ENCODE results near the gene MMP21.

MMP21 gene

DNA sequence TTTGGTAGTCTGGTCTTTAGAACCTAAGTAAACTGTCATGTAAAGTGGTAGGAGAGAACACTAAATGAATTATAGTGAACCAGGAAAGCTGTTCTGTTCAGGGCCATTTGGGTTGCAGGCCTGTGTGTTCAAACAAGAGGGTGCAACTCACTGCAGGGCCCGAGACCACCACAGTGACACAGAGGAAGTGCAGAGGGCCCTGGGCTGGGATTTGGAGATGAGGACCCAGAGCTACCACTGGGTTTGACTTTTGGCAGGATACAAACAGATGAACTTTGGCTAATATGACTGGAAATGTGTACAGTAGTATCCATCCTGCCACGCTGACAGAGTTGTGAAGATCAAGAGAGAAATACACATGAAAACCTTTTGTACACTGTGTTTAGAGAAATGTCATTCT lies 9.8 kb downstream of the MMP21 start:
- no peak for DNase-seq (ENCODE audit: low spot score)

DNA sequence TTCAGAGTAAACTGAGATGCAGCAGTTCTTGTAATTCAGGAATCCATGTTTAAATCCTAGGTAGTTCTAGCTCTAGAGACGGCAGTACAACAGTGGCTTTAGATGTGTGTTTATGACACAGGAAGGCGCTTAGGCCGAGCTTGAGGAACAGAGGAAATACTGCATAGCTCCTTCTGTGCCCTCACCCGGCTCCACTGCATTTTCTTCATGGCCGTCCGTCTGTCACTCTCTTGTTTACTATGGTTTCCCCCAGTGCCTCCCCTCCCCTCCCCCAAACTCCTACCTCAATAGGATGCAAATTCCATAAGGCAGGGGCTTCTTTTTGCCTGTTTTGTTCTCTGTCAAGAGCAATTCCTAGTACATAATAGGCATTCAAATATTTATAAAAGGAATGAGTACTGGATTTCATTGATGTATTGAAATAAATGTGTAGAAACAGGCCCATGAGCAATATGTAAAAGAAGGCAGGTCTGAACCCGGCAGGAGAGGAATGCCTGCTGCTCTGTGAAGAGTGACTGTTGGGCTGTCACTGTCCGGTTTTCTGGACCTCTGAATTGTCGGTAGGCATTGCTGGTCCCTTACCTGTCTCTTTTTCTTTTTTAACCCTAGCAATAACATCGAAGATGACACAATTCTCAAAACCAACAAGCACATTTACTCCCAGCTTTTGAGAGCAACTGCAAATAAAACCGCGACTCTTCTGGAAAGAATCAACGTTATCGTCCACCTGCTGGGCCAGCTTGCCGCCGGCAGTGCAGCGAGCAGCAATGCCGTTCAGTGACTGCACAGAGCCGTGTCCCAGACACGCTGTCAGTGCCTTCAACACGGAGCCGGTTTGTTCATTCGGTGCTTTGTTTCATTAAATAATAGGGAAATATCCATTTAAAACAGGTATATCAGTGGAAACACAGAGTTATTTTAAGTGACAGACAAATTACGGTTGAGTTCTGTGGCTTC lies 12.7 kb downstream of the MMP21 start:
- no peak for DNase-seq (ENCODE audit: low spot score)

DNA sequence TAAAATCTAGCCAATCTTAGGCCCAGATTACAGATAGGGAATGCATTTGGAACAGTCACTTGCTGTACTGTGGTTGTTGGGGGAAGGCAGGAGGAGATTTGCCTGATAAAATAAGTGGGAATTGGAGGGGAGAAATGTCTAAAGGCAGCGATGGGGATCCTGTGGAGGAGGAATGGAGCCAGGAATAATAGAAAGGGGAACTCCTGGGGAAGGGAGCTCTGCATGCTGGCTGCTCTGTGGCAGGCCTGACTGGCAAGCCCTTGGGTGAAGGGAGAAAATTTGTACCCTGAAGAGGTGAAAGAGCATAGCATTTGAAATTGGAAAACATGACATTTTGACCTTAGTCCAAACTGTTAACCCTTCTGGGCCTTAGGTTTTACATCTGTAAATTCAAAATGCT lies 13.7 kb downstream of the MMP21 start:
- no peak for DNase-seq (ENCODE audit: low spot score)

DNA sequence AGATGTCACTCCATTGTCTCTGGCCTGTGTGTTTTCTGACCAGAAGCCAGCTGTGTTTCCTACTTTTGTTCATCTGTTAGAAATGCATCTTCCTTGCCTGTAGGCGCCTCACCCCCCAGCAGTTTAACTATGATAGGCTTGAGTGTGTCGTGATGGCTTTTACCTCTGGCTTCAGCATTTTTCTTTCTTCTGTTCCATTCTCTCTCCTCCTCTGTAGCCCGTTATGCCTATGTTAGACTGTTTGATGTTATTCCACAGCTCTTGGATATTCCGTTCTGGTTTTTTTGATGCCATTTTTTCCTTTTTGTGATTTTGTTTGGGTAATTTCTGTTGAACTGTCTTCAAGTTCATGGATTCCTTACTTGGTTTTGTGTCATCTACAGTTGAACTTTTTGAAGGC lies 17.9 kb downstream of the MMP21 start:
- DNase-seq (ENCODE audit: low spot score) = no peak

DNA sequence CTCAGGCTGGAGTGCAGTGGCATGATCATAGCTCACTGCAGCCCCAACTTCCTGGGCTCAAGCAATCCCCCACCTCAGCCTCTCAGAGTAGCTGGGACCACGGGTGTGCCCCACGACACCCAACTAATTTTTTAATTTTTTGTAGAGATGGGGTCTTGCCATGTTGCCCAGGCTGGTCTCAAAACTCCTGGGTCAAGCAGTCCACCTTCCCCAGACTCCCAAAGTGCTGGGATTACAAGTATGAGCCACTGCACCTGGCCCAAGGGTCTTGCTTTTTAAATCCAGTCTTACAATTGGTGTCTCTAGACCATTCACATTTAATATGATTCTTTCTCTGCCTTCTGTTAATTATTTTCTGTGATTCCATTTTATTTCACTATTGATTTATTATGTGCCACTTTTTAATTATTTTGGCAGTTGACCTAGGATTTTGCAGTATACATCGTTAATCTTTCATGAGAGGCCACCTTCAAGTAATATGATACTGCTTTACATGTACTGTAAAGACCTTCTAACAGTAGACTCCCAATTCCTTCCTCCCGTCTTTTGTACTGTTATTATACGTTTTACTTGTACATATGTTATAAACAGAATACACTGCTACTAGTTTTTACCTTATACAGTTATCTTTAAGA lies 18.7 kb downstream of the MMP21 start:
- DNase-seq (ENCODE audit: low spot score) = no peak

DNA sequence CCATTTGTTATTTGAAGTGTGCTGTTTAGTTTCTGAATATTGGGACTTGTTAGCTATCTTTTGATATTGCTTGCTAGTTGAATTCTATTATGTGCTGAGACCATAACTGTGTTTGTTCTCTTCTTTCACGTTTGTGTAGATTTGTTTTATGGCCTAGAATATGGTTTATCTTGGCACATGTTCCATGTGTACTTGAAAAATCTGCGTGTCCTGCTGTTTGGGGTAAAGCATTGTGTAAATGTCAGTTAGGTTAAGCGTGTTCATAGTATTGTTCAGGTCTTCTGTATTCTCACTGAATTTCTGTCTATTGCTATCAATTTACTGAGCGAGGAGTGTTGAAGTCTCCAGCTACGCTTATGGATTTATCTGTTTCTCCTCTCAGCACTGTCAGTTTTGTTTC lies 19.4 kb downstream of the MMP21 start:
- DNase-seq (ENCODE audit: low spot score) = no peak

DNA sequence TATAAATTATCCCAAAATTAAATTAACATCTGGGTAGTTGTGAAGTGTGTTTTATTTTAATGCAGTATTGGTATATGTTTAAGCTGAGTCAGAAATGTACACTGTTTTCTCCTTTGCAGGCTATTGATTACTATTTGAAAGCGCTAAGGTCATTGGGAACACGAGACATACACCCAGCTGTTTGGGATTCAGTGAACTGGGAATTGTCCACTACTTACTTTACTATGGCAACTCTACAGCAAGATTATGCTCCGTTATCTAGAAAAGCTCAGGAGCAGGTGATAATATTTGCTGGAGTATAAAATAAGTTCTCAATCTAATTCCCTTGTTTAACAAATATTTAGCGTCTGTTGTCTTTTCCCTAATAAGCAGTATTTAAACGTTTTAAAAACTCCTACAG lies 28.2 kb downstream of the MMP21 start:
- no peak for DNase-seq (ENCODE audit: low spot score)

DNA sequence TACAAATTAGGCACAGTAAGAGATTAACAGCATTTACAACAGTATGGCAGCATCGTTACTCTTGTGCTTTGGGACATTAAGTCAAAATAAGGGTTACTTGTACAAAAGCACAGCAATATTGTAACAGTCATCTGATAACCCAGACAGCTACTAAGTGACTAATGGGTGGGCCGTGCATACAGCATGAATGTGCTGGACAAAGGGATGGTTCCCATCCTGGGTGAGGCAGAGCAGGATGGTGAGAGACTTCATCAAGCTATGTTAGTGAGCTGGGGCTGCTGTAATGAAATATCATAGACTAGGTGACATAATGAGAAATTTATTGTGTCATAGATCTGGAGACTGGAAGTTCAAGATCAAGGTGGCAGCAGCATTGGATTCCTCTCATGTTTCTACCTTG lies 30.7 kb downstream of the MMP21 start:
- peak; percentile 11 for DNase-seq (ENCODE audit: low spot score)

DNA sequence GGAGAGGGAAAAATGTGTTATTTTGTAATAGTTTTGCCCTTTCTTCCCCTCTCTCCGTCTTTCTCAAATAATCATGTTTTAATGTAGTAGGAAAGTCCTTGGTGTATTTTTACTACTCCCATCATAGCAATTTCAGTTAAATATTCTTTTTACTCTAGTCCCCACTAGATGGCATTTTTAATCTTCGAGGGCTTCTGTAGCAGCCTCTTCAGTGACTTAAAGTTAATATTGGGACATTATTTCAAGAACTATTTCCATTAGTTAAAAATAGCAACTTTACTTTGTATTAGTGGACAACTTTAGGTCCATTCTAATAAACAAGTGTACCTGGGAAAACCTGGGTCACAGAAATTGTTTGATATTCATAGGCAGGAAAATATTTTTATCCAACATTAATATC lies 33.2 kb downstream of the MMP21 start:
- peak; percentile 14 for DNase-seq (ENCODE audit: low spot score)

DNA sequence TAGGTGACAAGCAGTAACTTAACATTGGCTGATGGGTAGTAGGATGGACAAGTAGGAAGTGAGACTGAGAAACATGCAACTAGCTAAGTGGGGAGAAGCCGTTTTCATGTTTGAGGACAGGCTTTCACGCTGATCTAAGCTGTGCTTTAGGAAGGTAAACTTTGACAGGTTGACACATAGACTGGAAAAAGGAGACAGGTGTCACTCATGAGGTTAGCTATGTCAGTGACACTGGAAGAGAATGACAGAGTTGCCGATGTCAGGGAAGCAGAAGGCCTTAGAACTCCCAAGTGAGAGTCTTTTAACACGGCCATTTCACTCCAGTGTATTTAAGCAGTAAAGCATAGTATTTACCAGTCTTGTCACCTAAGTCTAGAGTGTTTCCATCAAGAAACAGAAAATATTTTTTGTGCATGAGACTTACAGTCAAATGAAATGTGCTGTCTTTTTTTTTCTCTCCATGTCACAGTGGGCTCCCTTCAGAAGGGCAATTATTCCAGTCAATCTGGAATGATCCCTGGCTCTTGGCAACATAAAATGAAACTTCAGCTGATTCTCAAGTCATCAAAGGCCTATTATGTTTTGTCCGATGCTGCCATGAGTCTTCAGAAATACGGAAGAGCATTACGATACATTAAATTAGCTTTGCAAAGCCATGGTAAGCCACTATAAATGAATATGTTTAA lies 35.5 kb downstream of the MMP21 start:
- no peak for DNase-seq (ENCODE audit: low spot score)

DNA sequence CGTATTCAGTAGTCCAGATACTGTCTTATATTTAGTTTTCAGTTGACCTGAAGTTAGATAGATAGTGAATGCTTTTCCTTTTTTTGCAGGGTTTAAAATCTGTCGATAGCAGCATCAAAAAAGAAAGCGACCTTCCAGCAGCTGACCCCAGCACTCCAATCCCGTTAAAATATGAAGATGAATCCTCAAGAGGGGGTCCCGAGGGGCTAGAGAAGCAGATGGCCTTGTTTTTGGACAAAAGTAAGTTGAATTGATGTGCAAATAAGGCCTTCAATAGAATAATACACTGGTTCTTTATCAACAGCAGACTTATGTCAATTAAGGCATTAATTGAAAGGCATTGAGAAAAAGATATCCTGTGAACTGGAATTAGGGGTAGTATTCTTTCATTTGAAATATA lies 37.4 kb downstream of the MMP21 start:
- DNase-seq (ENCODE audit: low spot score) = no peak

DNA sequence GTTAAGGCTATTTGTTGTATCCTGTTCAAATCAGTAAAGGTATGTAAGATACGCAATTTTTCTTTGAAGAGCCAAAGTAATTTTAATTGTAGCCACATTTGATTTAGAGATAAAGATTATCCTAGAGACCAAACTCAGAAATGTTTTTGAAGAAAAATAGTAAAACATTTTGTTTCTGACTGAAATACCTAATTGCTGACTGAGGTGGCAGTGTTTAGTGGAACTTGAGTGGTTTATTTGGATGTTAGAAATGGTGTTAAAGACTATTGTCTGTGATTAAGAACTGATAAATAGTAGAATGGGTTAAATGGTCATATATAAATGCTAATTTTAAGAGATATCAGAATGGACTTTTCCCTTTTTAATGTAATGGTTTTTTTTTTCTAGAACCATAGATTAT lies 40.8 kb downstream of the MMP21 start:
- peak; percentile 40 for DNase-seq (ENCODE audit: low spot score)

DNA sequence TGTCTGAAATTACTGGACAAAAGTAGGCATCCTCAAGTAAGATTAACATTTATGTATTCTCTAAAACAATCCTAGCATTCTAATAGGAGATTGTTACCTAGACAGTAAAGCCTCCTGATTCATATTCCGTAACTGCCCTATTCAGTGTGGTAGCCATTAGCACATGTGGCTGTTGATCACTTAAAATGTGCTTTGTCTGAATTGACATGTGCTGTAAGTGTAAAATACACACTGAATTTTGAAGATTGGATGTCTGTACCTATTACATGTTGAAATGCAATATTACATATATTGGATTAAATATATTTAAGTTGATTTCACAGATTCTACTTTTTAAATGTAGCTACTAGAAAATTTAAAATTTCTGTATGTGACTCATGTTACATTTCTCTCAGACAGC lies 41.5 kb downstream of the MMP21 start:
- DNase-seq (ENCODE audit: low spot score) = no peak

DNA sequence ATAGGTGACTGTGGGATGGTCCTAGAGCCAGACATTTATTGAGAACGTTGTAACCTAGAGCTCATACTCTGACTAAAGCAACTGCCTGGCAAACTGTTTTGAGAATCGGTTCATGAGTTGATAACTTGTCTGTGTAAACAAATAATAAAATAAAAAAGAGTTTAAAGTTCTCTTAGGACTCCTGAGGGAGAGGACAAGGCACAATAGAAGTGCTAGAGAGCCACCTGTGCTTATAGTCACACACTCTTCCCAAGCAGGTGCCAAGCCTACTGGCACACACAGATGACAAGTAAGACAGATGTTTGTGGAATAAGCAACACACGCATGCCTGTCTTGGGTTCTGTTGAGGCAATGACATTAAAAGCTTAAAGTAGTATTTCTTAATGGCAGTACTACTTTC lies 48.2 kb downstream of the MMP21 start:
- no peak for DNase-seq (ENCODE audit: low spot score)

DNA sequence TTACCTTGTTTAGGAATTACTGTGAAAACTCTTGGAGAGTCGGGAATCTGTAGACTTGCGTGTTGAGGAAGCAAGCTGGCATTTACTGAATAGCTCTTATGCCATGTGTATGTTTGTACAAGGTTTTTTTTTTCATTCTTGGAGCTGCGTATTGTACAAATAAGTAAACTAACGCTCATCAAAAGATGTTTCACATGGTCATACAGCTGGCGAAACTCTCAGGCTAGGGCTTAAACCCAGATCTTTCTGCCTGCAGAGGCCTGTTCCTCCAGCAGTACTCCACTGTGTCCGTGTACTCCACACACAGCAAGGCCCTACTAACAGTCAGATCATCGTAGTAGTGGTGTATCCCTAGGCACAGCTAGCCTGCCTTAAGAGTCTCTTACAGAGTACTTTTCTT lies 48.7 kb downstream of the MMP21 start:
- no peak for DNase-seq (ENCODE audit: low spot score)

DNA sequence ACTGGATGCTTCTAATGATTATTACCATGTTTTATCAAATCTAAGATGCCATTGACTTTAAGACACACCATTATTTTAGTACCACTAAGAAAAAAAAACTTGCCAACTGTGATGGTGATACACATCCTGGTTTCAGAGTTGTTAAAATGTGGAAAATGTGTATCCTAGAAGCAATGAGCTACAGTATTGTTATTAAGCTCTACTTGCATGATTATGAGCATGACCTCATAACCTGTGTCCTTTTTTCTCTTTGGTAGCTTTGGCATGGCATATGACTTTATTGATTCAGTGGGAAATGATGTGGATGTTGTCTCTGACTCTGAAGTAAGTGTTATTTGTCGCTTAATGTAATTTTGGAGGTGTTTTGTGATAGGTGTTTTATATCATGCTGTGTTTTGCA lies 52.8 kb downstream of the MMP21 start:
- peak; percentile 13 for DNase-seq (ENCODE audit: low spot score)

DNA sequence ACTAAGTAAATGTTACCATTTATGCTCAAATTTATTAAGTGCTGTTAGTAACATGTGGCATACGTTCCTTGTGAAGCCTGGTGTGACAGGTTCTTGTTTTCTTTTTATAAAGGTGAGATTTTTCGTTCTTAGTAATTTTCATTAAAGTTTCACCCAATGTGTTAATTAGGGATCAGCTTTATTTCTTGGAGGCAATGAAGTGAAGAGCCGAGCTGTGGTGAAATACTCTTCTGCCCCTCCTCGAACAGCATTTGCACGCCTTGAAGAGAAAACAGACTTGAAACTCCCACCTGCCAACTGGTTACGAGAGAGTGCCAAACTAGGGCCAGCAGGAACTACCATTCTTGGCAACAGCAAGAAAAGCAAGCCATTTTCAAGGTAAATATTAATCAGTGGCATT lies 54.6 kb downstream of the MMP21 start:
- DNase-seq (ENCODE audit: low spot score) = no peak

DNA sequence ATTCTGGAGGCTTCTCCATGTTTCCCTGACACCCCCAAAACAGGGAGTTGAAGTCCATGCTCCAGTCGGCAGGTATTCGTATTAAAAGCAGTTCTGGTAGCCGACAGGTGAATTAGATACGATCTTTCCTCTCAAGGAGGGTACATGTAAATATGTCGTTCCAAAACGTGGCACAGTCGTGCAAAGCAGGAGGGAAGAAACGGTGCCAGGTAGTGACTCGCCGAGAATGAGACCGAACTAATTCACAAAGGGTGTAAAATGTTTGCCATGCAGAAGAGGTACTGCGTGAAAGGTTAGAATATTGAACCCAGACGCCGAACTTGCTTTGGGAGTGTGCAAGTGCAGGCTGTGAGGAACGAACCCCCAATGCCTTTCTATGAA lies 55.6 kb downstream of the MMP21 start:
- DNase-seq (ENCODE audit: low spot score) = peak; percentile 20

DNA sequence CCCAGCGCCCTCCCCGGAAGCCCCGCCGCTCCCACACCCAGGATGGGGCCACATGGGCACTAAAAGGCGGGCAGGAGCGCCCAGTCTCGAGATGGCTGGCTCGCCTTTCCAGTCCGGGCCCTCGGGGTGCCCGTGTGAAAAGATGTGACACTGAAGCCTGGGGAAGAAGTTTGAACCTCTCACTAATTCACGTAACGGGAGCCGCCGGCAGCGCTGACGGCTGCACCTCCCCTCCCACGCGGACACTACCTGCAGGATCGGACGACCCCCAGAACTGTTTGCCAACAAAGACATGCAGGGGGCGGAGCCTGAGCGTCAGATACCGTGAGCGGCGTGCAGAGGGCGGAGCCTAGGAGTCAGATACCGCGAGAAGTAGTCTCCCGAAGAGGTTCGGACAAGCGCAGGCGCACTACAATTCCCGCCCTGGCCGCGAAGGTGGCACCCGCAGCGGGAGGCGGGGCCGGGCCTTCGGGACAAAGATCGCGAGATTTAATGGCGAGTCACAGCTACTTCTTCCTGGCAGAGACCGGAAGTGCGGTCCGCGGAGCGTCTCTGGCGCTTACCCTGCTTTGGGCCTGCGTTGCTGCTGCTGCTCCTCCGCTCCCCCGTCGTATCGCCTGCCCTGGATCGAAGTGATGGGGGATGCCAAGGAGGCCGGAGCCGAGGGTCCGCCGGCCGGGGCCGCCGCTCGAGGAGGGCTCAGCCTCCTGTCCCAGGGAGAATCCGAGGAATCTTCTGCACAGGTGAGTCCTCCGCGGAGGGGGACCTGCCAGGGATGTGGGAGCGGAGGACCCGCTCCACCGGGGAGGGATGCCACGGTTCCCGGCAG lies 56.2 kb downstream of the MMP21 start, which contains the start of gene EDRF1:
Gene EDRF1 (plus strand): TSS at position 537 of the 829 bp plus-strand sequence. CDS start 99 bp downstream, at position 636.
- peak; percentile 99 for DNase-seq (ENCODE audit: low spot score)

All from RKO (cell line).